NB4 (cell line): ENCODE data around the gene GSTT4.

Experiments
- DNase-seq: peaks from one replicate; pipeline ENCODE4 v3.0.0; 2010; ENCODE audit warnings: low read depth
- H3K4me3 ChIP-seq: one replicate; pipeline ENCODE4 v1.5.1; 2011; ENCODE audit warnings: mild to moderate bottlenecking, low read depth, low read length, moderate library complexity
- MAX ChIP-seq: IDR thresholded peaks from 2 replicates; pipeline ENCODE4 v1.6.1; 2011; ENCODE audit warnings: low read depth, low read length
- MYC ChIP-seq: IDR thresholded peaks from 2 replicates; pipeline ENCODE4 v1.6.1; 2011; ENCODE audit warnings: low read depth, low read length
- POLR2A ChIP-seq: IDR thresholded peaks from 2 replicates; pipeline ENCODE4 v1.6.1; 2011; ENCODE audit warnings: mild to moderate bottlenecking; ENCODE audit not compliant: insufficient read length; ENCODE audit errors: extremely low read depth
- TF ChIP-seq, protein P1 (sequence below): IDR thresholded peaks from one replicate; pipeline ENCODE4 v1.5.1; 2012; ENCODE audit warnings: low read depth, low read length

GSTT4 gene

DNA sequence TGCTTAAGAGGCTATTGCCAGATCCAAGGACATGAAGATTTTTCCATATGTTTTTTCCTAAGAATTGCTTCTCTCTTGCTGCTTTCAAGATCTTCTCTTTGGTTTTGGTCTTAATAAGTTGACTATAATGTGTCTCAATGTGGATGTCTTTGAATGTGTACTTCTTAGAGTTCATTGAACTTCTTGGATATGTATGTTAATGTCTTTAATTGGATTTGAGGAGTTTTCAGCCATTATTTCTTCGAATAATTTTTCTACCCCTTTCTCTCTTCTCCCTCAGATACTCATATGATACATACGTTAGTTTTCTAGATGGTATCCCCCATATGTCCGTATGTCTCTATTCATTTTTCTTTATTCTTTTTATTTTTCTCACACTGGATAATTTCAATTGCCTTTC is 19.1 kb upstream of the GSTT4 start:
- no peak overlapping the region for H3K4me3 ChIP-seq
- no peak for DNase-seq
- no peak for TF ChIP-seq MYC
- no peak for TF ChIP-seq MAX
- TF ChIP-seq, protein P1, sequence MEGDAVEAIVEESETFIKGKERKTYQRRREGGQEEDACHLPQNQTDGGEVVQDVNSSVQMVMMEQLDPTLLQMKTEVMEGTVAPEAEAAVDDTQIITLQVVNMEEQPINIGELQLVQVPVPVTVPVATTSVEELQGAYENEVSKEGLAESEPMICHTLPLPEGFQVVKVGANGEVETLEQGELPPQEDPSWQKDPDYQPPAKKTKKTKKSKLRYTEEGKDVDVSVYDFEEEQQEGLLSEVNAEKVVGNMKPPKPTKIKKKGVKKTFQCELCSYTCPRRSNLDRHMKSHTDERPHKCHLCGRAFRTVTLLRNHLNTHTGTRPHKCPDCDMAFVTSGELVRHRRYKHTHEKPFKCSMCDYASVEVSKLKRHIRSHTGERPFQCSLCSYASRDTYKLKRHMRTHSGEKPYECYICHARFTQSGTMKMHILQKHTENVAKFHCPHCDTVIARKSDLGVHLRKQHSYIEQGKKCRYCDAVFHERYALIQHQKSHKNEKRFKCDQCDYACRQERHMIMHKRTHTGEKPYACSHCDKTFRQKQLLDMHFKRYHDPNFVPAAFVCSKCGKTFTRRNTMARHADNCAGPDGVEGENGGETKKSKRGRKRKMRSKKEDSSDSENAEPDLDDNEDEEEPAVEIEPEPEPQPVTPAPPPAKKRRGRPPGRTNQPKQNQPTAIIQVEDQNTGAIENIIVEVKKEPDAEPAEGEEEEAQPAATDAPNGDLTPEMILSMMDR: no peak
- no peak for TF ChIP-seq POLR2A

- no peak overlapping the region for H3K4me3 ChIP-seq
- TF ChIP-seq, protein P1: no peak
- TF ChIP-seq MYC (no peak), POLR2A (no peak), MAX (no peak)
Observed at GRCh38 chr22:24023204-24023789, 18.0 kb upstream of the GSTT4 start.

GRCh38 chr22:24021304-24021703 is 16.1 kb upstream of the GSTT4 start:
- DNase-seq: no peak
- no peak for TF ChIP-seq MAX
- TF ChIP-seq, protein P1: no peak
- TF ChIP-seq MYC: no peak
- no peak for TF ChIP-seq POLR2A
- H3K4me3 ChIP-seq: no peak overlapping the region

More at GRCh38 chr22:24023204-24023789, 18.0 kb upstream of the GSTT4 start:
- DNase-seq: no peak

GRCh38 chr22:24016156-24016555 is 10.9 kb upstream of the GSTT4 start:
- DNase-seq: no peak
- TF ChIP-seq, protein P1: no peak
- TF ChIP-seq POLR2A (no peak), MYC (no peak), MAX (no peak)
- no peak overlapping the region for H3K4me3 ChIP-seq

GRCh38 chr22:24011735-24012068 is 6.4 kb upstream of the GSTT4 start:
- H3K4me3 ChIP-seq: peak overlapping the region; percentile 98
- DNase-seq: no peak
- TF ChIP-seq, protein P1: no peak
- no peak for TF ChIP-seq MYC
- TF ChIP-seq POLR2A: no peak
- no peak for TF ChIP-seq MAX

DNA sequence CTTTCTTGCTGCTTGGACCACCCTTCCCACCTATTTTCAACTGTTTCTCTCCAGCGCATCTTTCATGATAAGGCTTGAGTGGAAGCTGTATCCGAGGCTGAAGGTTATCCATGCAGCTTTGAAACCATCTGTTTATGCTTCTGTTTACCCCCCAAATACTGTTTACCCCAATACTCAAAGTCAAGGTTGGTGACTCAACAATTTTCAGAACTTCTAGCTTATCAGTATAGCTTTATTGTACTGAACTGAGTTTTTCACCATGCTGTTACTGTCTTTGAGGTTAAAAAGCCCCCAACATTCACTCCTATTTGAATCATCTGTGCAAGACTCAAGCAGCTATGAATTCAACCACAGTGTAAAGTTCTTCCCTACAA is 4.8 kb upstream of the GSTT4 start:
- H3K4me3 ChIP-seq: no peak overlapping the region
- TF ChIP-seq MAX (no peak), POLR2A (no peak), MYC (no peak)
- TF ChIP-seq, protein P1: no peak
- no peak for DNase-seq
